DMS114 treated with DMSO at 0.1 percent for 48 hours (cell line): ENCODE measurements around the gene IQGAP2.

ENCODE experiments used
- DNase-seq: peaks from one replicate; lab custom pipeline; 2025; ENCODE audit not compliant: unreplicated experiment; lab: John Stamatoyannopoulos, UW

IQGAP2 gene

DNA sequence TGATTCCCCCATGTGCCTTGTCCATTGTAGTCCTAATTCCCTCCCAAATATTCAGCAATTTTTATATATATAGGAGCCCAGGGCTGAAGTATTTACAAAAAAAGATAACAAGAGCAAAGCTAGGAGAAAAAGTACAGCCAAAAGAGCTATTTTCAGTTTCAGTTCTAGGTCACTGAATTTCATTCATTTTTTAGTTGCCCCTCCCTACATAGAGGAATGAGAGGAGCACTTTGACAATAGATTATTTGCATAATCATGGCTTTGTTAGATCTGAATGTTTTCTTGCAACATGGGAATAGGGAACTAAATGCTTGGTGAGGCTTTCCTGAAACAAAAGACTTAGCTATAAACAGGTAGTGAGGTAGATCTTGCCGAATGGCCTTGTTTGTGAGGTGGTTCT lies 235.4 kb downstream of the IQGAP2 start:
- no peak for DNase-seq

DNA sequence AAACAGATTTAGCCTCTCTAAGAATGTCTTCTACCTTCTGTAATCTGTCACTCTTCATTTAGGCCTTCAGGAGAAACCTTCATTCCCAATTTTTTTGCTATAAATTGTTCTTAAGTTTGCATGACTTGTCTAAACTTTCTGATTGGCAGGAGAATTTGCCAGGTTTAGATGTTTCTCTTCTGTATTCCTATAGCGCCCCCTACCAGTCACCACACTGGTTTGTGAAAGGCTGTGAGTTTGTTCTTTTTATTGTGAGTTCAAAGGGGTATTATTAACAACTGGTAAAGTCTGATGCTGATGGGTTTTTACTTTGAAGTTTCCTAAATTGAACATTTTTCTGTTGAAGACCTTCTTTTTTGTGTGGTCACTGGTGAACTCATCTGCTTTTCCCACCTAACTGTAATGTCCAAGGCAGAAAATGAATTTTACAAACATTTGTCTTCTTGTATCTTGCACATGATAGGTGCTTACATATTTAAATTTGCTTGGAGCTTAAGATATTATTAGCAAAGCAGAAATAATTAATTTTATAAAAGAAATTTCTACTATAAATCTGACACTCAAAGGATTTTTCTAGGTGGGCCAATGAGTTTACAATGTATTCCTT lies 238.5 kb downstream of the IQGAP2 start:
- DNase-seq: peak; percentile 6

DNA sequence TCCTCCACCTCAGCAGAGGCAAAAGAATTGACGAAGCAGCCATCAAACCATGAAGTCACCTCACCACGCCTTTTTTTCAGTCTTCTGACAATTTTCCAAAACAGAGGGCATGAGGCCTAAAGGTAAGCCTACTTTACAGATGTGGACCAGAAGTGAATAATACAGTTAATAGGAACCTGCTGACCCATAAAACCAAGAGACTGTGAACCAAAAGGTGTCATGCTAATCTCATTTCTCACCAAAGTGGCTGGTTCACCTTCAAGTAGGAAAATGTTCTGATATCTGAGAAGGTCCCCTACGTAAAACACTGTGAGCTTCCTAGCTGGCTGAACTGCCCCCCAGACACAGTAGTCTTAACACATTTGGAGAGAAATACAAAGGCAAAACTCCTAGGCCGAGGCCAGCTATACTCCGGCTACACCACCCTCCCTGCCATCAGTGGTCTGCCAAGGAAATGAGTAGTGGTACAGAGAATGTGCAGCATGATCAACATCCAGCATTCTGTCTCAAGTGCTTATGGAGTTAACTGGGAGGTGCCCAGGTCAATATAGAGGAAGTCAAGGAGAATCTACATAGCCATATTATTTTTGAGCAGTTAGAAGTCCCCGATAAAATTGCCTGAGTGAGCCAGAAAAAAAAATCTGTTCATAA lies 239.4 kb downstream of the IQGAP2 start:
- DNase-seq: no peak

DNA sequence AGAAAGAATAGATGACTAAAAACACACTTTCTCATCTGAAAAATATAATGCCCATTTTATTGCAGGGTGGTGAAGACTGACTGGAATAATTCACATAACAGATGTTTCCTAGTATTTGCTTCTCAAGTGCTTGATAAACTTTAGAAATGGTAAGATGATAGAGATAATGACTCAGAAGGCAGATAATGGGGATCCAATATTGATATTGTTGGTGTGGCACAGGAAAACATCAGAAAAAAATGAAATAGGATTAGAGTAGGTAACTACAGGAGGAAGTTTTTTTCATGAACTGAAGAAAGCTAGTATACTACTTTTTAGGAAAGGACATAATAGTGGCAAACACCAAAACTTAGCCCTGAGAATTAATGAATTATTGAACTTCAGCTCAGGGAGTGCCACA lies 240.3 kb downstream of the IQGAP2 start:
- DNase-seq: no peak

DNA sequence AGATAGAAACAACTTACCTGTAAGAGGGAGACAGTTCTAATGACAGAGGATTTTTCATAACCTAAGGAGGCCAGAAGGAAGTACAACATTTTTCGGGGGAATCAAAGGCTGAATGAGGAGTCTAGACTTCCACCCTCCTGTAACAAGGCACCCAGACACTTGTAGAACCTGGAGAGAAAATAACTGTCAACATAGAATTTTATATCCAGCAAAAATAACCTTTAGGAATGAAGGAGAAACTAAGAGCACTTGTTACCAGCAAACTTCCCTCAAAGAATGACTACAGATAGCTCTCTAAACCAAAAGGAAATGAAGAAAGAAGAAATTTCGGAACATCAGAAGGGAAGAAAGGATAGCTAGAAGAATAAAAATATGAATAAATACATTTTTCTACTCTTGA lies 246.1 kb downstream of the IQGAP2 start:
- DNase-seq: no peak

DNA sequence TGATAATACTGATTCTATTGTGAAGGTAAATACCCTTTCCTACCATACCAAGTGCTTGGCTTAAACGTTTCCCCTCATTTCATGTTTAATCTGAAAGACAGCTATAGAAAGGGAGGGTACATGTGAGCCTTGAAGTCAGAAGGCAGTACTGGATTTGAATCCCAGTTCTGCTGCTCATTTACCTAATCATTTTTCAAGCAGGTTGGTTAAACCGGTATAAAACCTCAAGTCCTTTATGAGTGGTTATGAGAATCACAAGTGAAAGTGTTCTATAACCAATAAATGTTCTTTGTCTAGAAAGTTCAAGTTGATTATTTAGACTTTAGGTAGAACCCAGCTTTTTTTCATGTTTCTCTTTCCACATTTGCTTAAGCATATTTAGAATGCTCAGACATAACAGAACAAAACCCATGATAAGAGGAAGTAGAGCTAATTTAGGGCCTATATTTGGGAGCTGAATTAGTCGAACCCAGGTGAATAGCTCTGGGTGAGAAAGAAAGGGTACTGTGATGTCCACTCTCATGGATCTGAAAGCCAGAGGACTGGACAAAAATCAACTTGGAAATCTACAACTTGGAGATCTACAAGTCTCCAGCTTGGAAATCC lies 249.8 kb downstream of the IQGAP2 start:
- DNase-seq: no peak

DNA sequence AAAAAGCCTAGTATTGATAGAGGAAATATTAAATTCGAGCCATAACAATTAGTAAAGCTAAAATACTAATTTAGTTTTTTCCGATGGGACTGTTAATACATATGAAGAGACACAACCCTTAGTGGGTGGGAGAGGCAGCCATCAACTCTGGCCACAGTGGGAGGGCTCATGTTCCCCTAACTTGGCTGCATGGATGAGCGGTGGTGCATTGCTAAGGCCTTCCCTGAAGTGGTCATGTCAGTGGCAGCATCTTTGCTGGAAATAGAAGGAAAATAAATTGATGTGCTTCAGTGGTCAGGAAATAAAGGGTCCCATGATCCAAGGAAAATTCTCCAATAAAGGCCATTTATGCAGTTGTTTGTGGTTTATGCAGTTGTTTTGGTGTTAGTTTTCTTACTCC lies 254.0 kb downstream of the IQGAP2 start:
- DNase-seq: no peak

DNA sequence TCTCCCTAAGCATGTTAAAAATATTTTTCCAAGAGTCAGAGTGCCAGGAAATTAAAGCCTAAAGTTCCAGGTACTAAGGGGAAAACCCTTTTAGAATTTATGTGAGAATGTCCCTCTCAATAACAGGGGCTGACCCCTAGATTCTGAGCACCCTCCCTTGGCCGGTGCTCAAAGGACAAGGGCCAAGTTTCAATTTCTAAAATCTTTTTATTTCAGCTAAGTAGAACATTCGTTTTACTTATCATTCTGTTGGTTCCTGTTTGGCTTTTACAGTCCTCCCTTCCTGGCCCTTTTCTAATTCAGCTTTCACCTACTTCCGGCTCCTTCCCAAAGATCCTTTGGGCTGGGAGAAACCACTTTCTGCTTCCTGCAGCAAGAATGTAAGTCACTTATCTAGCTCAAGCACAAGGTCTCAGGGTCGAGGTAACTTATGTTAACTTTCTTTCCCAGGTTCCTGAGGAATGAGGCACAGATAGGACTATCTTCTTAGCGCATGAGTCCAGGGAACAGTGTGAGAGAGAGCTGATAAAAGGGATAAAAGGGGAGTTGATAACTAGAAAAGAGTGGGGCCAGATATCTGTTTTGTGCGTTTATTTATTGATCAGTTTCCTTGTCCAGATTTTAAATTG lies 254.7 kb downstream of the IQGAP2 start:
- DNase-seq: no peak

DNA sequence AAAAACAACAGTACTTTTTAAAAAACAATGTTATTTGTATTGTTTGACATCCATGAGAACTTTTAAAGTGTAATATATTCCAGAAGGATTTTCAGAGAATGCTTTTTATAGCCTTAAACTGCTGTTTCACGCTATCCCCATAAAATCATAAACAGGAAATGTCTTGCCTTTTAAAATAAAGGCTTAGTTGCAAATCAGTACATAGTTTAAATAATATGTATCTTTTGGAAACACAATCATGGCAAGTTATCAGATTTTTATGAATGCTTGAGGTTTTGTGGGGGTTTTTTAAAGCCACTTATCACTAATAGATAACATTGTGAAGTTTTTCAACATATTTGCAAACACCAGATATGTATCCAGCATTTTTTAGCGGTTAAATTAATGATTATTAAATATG lies 257.3 kb downstream of the IQGAP2 start:
- DNase-seq: no peak

DNA sequence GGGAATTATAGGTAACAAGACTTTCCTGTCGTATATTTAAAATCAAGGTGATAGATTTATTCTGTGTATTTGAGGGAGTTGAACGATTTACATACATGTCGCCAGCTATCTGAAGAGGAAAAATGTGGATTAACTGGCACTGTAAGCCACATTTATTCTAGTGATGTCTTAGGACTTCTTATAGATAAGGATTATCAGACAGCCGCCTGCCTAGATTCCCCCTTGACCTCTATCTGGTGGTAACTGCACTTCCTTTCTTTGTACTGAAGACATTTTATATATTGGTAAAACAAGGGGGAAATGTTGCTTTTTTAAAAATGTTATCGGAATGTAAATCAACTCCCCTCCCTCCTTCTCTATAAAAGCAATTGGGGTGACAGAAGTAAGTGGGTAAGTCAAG lies 259.4 kb downstream of the IQGAP2 start:
- DNase-seq: no peak

DNA sequence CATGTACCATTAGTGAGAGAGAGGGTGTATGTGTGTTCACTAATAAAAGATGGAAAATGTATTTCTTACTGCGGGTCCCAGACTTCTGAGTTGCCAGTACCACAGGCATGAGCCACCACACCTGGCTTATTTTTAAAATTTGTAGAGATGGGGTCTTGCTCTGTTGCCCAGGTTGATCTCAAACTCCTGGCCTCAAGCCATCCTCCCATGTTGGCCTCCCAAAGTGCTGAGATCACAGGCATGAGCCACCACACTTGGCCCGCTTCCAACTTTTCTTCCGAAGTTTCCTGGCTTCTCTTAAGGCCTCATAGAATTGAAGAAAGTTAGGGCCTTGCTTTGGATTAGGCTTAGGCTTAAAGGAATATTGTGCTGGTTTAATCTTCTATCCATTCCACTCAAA lies 260.5 kb downstream of the IQGAP2 start:
- DNase-seq: no peak

DNA sequence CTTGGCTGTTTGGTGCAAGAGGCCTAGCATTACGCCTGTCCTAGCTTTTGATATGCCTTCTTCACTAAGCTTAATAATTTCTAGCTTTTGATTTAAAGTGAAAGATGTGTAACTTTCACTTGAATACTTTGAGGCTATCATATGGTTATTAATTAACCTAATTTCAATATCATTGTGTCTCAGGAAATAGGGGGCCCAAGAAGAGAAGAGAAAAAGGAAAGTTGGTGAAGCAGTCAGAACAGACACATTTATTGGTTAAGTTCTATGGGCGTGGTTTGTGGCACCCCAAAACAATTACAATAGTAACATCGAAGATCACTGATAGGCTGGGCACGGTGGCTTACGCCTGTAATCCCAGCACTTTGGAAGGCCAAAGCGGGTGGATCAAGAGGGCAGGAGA lies 261.0 kb downstream of the IQGAP2 start:
- no peak for DNase-seq

DNA sequence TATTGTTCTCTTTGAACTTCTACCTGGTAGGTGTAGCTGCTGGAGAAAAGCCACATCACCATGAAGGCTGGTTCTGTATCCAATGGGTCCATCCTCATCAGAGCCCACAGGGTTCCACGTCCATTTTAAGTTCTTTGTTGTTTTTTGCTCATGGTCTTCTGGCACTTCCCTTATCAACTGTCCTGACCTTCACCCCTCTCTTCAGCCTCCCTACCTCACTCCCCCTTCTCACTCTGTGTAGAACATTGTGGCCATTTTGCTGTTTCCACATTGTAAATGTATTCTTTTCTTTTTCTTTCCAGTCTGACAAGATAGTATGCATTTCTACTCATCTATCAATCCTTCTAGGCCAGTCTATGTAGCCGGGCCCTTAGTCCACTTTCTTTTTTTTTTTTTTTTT lies 264.4 kb downstream of the IQGAP2 start:
- DNase-seq: no peak

DNA sequence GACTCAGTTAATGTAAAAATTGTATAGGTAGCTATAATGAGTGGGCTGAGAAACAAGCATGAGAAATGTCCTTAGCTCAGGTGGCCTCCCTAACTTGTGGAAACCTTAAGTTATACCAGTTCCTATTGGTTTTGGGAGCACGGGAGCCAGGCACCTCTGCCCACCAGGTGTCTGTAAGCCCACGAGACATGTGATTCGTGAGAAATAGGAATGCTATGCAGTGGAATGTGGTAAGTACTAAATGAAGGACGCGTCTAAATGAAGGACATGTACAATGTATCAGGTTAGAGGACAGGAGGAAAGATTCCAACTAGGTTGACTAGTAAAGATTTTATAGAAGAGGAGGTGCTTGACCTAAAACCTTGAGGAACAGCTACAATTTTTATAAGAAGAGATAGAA lies 266.2 kb downstream of the IQGAP2 start:
- DNase-seq: no peak

DNA sequence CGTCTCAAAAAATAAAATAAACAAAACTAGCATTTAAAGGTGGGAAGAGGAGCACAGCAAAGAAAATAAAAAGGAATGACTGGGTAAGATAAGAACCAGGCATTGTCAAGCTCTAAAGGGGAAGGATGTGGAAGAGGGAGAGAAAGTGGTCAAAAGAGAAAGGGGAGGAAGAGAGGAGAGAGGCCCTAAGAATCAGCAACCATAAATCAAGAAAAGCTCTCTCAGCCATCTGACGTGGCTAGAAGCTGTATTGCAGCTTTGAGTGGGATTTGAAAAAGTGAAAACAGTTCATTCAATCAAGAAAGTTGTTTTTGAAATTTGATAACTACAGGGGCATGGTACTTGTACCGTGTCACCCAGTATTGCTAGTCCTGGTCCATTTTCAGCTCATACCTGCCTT lies 267.4 kb downstream of the IQGAP2 start:
- no peak for DNase-seq

DNA sequence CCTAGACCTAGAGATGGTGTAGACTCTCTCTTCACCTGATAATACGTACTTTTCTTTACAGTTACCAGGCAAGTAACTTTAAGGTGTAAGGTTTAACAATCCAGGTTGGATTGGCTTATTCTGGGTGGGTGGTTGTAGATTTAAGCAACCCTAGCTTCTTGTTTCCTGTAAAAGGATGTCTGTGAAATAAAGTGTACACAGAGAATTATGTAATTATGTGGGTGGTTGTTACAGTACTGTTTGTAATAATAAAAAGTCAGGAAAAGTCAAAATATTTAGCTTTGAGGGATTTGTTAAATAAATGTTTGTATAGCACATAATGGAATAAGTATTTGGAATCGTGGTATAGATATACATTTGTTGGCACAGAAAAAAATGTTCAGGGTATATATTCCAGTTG lies 269.2 kb downstream of the IQGAP2 start:
- no peak for DNase-seq

DNA sequence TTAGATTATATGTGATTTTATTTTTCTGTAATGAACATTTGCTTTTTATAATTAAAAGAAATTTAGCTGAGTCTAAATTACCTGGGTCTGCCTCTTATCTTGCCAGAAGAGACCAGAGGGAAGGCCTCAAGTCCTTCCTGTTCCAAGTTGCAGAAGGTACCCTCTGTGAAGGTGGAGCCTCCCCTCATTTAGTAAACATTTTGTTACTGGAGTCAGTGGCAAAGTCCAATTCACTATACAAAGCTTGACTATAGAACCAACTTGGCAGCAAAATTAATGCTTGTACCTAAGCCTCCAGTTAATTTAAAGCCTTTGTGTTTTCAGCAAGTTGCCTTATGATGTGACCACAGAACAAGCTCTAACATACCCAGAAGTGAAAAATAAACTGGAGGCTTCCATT lies 270.0 kb downstream of the IQGAP2 start:
- DNase-seq: no peak

DNA sequence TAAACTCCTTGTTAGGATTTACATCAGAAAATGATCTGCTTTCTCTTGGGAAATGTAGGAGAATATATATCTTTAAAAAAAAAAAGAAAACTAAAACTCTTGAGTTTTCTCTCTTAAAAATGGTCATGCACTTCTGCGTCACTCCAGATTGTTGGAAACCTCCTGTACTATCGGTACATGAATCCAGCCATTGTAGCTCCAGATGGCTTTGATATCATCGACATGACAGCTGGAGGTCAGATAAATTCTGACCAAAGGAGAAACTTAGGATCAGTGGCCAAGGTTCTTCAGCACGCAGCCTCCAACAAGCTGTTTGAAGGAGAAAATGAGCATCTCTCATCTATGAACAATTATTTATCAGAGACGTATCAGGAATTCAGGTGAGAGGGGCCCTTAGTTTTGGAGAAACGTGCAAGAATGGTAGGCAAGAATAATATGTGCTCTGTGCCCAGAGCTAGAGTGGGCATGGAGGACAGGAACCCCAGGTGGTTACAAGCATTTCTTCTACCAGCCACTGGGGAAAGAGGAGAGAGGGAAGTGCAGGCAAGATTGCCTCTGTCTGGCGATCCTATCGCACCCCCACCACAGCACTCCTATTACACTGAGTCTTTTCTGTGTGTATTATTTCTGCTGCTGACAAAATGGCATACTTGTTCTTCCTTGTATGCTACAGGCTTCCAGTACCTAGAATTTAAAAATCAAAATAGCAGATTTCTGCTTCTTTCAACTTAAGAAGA lies 271.4 kb downstream of the IQGAP2 start:
- DNase-seq: no peak

DNA sequence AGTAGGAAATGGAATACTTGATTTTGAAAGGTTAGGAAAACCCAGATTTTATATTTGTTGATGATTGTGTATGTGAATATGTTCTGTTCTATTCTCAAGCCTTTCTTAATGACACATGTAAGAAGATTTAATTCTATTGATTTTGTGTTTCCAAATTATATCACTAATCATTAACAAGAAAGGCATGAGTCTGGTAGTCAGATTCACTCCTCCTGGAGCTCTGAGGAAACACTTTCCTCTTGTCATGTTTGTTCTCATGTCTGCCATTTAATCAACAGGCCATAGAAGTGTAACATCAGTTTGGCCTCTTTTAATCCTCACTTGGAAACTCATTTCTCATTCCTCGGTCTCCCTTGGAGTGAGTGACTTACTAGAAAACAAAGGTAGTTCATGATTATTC lies 272.3 kb downstream of the IQGAP2 start:
- DNase-seq: no peak

DNA sequence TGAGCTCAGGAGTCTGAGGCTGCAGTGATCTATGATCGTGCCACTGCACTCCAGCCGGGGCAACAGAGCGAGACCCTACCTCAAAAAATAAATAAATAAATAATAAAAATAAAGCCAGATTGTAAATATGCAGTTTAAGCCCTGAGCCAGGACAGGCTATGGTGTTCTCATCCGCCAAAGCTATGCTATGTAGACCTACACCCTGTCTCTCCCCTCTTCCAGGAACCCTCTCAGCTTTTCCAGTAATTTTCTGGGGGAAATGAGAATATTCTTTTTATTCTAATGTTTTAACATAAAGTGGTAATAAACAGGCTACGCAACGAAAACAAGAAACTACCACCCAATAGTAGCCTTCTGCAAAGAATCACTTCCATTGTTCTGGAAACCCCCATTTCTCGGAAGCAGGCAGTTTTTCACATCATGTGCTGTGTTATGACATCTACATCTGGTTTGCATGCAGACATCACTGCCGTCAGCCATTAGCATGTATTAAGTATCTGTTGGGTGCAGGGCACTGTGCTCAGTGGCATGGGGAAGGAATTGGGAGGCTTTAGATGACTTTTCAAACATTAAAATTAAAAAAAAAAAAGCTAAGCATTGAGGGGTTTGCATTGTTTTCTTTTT lies 274.9 kb downstream of the IQGAP2 start:
- no peak for DNase-seq

DNA sequence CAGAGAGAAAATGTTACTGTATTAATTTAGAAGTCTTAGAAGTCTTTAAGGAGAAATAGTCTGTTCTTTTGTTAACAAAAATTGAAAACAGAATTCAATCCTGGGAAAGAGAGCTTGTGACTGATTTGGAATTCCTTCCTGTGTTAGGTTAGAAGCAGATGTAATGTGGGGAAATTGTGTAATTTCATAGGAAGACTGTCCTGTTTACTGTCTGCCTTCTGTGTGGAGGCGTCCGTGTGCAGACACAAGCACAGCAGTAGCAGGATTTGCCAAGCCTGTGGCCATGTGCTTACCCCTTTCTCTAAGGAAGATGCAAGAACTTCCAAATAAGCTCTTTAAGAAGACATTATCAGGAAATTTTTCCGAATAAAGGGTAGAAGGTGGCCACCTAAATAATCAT lies 276.1 kb downstream of the IQGAP2 start:
- DNase-seq: no peak
